Stimulated activated CD8-positive, alpha-beta memory T cell treated with anti-CD3 and anti-CD28 coated beads, Interleukin-2, amount 100 ng/mL, for 48 hours (primary cell): ENCODE measurements around the gene SENP2.
"Not testable (repeated sequence)": the region's sequence is repeated elsewhere in the genome, so short reads cannot be mapped to it uniquely, and the experiment has no call there.

Source experiments
- DNase-seq, 2 donors: peaks; one replicate each; pipeline ENCODE4 v3.0.0-alpha.2; 2020; ENCODE audit warnings: low read depth in 2 of 2

SENP2 gene

GRCh38 chr3:185647880-185648210 is 61.8 kb downstream of the SENP2 start:
- no peak for DNase-seq

GRCh38 chr3:185648396-185648795 is 62.3 kb downstream of the SENP2 start:
- no peak for DNase-seq

- no peak for DNase-seq
Measured at GRCh38 chr3:185649414-185649813, 63.3 kb downstream of the SENP2 start.

- DNase-seq: no peak
Measured at GRCh38 chr3:185651971-185652370, 65.9 kb downstream of the SENP2 start.

- no peak for DNase-seq
Measured at GRCh38 chr3:185653949-185654757, 68.1 kb downstream of the SENP2 start.

GRCh38 chr3:185654758-185655145 is 68.7 kb downstream of the SENP2 start:
- no peak for DNase-seq

- no peak for DNase-seq
Measured at GRCh38 chr3:185655426-185656320, 69.6 kb downstream of the SENP2 start.

GRCh38 chr3:185656321-185656840 is 70.3 kb downstream of the SENP2 start:
- no peak for DNase-seq

- DNase-seq: no peak
Measured at GRCh38 chr3:185657211-185657610, 71.1 kb downstream of the SENP2 start.

GRCh38 chr3:185657691-185658503 is 71.8 kb downstream of the SENP2 start:
- DNase-seq: no peak

- DNase-seq: no peak
Measured at GRCh38 chr3:185658504-185658912, 72.4 kb downstream of the SENP2 start.

GRCh38 chr3:185658943-185659342 is 72.8 kb downstream of the SENP2 start:
- DNase-seq: no peak

GRCh38 chr3:185659942-185660921 is 74.1 kb downstream of the SENP2 start:
- peak; percentile 38 to 50 for DNase-seq

- DNase-seq: not testable (repeated sequence)
Measured at GRCh38 chr3:185661296-185661695, 75.2 kb downstream of the SENP2 start.

- DNase-seq: no peak
Measured at GRCh38 chr3:185661772-185662171, 75.7 kb downstream of the SENP2 start.

GRCh38 chr3:185663929-185664328 is 77.8 kb downstream of the SENP2 start:
- no peak for DNase-seq

- no peak for DNase-seq
Measured at GRCh38 chr3:185667574-185667973, 81.5 kb downstream of the SENP2 start.

GRCh38 chr3:185677146-185677829 is 91.2 kb downstream of the SENP2 start:
- no peak for DNase-seq

- DNase-seq: no peak
Measured at GRCh38 chr3:185678027-185678426, 91.9 kb downstream of the SENP2 start.

- no peak for DNase-seq
Measured at GRCh38 chr3:185680231-185680630, 94.1 kb downstream of the SENP2 start.
